CD4-positive, alpha-beta T cell (primary cell): Measurements from ENCODE around the gene CDC42EP3. TPM values are rescaled to one million over a fixed set of nuclear protein-coding genes. Genes with fewer than 3 reads are reported as not detected.
A peak's percentile ranks its signal among the peaks of the same experiment; 100 is the strongest.

Source experiments
- ATAC-seq: fragments of 200-7000 bp; cut with Tn5 transposase; one replicate; pipeline ENCODE4 v1.10.0; 2022; ENCODE audit warnings: mild to moderate bottlenecking; ENCODE audit not compliant: poor library complexity
- CTCF ChIA-PET: fragments of 350-600 bp; sonication (Branson Sonifier 250); formaldehyde crosslinking; loops from one replicate; lab custom pipeline; 2021; ENCODE audit warnings: antibody characterized with exemption, inconsistent platforms; lab: Charles Lee
- POLR2A ChIA-PET: fragments of 350-600 bp; sonication (Branson Sonifier 250); formaldehyde crosslinking; loops from one replicate; lab custom pipeline; 2021; ENCODE audit warnings: antibody characterized with exemption, inconsistent platforms; lab: Charles Lee
- DNase-seq, 14 experiments: peaks; one replicate each; pipeline ENCODE4 v3.0.0-alpha.2; 2013 to 2020; ENCODE audit warnings: mixed read lengths in 2 of 14
- H3K27ac ChIP-seq, 2 donors: one replicate each; pipeline versions ENCODE4 v1.5.1 to v1.7.0; 2013; ENCODE audit warnings: low read length in 2 of 2, low read depth in 1 of 2, mild to moderate bottlenecking in 1 of 2
- H3K27me3 ChIP-seq, 2 experiments: 1 replicate in 1 of 2; 2 replicates in 1 of 2; pipeline versions ENCODE4 v1.6.1 to v1.7.0; 2013; ENCODE audit warnings: low read length in 2 of 2, control low read depth in 1 of 2, mild to moderate bottlenecking in 1 of 2, moderate library complexity in 1 of 2; ENCODE audit not compliant: insufficient read depth in 2 of 2, control insufficient read depth in 1 of 2
- H3K36me3 ChIP-seq: one replicate; pipeline ENCODE4 v1.6.1; 2013; ENCODE audit warnings: low read length, control low read depth; ENCODE audit not compliant: insufficient read depth
- H3K4me1 ChIP-seq: one replicate; pipeline ENCODE4 v1.6.1; 2013; ENCODE audit warnings: low read length, control low read depth; ENCODE audit not compliant: insufficient read depth
- H3K4me3 ChIP-seq: one replicate; pipeline ENCODE4 v1.5.1; 2013; ENCODE audit warnings: mild to moderate bottlenecking, low read length, moderate library complexity
- H3K9me3 ChIP-seq, 2 experiments: 1 replicate in 1 of 2; 2 replicates in 1 of 2; pipeline versions ENCODE4 v1.6.1 to v1.7.0; 2013; ENCODE audit warnings: low read length in 2 of 2, mild to moderate bottlenecking in 2 of 2, control low read depth in 1 of 2, moderate library complexity in 1 of 2; ENCODE audit not compliant: control insufficient read depth in 1 of 2, insufficient read depth in 1 of 2
- H3K27ac Mint-ChIP-seq: one replicate; pipeline ENCODE4 v1.8.0; 2020; ENCODE audit warnings: mixed read lengths
- H3K27me3 Mint-ChIP-seq: one replicate; pipeline ENCODE4 v1.8.0; 2021; ENCODE audit warnings: mixed read lengths
- H3K36me3 Mint-ChIP-seq: one replicate; pipeline ENCODE4 v1.8.0; 2021; ENCODE audit warnings: low read depth, mixed read lengths
- H3K4me1 Mint-ChIP-seq: one replicate; pipeline ENCODE4 v1.8.0; 2021; ENCODE audit warnings: low read depth, mixed read lengths
- H3K4me3 Mint-ChIP-seq: one replicate; pipeline ENCODE4 v1.8.0; 2020; ENCODE audit warnings: mild to moderate bottlenecking, mixed read lengths
- H3K9me3 Mint-ChIP-seq: one replicate; pipeline ENCODE4 v1.8.0; 2020; ENCODE audit warnings: mixed read lengths
- intact Hi-C, 2 experiments: fragments of 100-400 bp; cut with DNase I in 1 of 2; cut with micrococcal nuclease in 1 of 2; formaldehyde crosslinking; loops; one replicate each; pipeline versions ENCODE4 v1.15.1 to v1.9.0; 2023 to 2025; cut with DNase I, micrococcal nuclease
- total RNA-seq, 174 experiments: library from RNA in 2 of 174; stranded (reverse) in 2 of 174; gene quantifications; one replicate each; pipeline ENCODE4 v1.2.3 and lab custom pipeline; 2021 to 2026
- TF ChIP-seq, protein P1 (sequence below): fragments of 200-600 bp; IDR thresholded peaks from one replicate; pipeline ENCODE4 v1.8.0; 2022; ENCODE audit warnings: antibody characterized with exemption, mild to moderate bottlenecking

CDC42EP3 gene
- total RNA-seq, 2 experiments from 2014 or later: 20.6 to 24.1 TPM

DNA sequence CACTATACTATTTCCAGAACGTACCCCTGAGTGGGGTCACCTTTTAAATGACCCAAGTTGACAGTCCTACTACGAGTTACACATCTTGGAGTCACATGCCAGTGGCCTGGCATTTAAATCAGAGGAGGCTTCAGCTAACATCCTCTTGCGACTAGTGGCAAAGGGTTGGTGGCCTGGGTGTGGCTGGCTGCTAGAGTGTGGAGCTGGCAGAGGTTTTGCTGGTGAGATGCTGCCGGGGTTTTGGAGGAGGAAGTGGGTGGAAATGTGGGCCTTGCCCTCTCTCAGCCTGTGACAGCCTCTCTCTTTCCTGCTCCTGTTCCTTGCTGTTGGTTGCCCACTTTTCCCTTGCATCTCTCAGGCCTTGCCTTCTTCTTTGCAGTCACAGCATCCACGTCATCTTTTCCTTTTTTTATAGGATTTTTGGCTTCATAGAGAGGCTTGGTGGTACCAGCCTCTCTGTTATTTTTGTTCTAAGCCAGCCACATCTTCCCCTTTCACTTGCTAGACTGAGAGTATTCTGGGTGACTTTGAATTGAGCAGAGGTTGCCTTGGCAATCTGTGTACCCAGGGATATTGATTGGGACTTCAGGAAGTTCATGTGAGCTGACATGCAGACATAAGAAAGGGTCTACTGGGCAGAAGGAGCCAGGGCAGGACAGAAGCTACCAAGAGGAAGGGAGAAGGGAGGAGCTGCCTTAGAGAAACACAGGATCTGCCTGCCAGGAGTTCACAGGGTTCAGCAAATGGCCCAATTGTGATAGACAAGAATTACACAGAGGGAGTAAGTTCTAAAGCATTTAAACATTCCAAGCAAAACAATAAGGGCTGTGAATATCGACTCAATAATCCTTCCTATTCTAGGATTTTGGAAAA lies 55.4 kb downstream of the CDC42EP3 start:
- TF ChIP-seq, protein P1, sequence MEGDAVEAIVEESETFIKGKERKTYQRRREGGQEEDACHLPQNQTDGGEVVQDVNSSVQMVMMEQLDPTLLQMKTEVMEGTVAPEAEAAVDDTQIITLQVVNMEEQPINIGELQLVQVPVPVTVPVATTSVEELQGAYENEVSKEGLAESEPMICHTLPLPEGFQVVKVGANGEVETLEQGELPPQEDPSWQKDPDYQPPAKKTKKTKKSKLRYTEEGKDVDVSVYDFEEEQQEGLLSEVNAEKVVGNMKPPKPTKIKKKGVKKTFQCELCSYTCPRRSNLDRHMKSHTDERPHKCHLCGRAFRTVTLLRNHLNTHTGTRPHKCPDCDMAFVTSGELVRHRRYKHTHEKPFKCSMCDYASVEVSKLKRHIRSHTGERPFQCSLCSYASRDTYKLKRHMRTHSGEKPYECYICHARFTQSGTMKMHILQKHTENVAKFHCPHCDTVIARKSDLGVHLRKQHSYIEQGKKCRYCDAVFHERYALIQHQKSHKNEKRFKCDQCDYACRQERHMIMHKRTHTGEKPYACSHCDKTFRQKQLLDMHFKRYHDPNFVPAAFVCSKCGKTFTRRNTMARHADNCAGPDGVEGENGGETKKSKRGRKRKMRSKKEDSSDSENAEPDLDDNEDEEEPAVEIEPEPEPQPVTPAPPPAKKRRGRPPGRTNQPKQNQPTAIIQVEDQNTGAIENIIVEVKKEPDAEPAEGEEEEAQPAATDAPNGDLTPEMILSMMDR: no peak
- Histone ChIP-seq H3K36me3 (peaks cover 5% of the 10 kb centered on the region), H3K27ac (peak overlapping the region; percentile 48 to 74), H3K27me3 (no peaks in the 10 kb centered on the region), H3K4me1 (peaks cover 52% of the 10 kb centered on the region), H3K4me3 (no peak overlapping the region), H3K9me3 (no peaks in the 10 kb centered on the region)
- H3K27me3 Mint-ChIP-seq: no peaks in the 10 kb centered on the region
- no peaks in the 10 kb centered on the region for H3K9me3 Mint-ChIP-seq
- ATAC-seq (peak; percentile 96), DNase-seq (peak; percentile 48 to 92 (median 66))
- peak overlapping the region; percentile 79 for H3K27ac Mint-ChIP-seq
- CTCF ChIA-PET: interaction anchor here (1.0 to 1.6 kb wide), 3 partner anchors 9 to 201 kb away, joined by 3 to 5 read pairs (median 3); no protein-coding TSS in a partner anchor
- intact Hi-C loops: loop anchor here in 1 of 2 experiments (1.0 kb wide), 2 partner anchors 10 to 17 kb away; no protein-coding TSS in a partner anchor
- H3K4me3 Mint-ChIP-seq: peak overlapping the region; percentile 32
- H3K4me1 Mint-ChIP-seq: peaks cover 65% of the 10 kb centered on the region
- POLR2A ChIA-PET: interaction anchor here (0.6 to 3.8 kb wide), 15 partner anchors 9 to 202 kb away, joined by 3 to 67 read pairs (median 5); no protein-coding TSS in a partner anchor
- H3K36me3 Mint-ChIP-seq: no peaks in the 10 kb centered on the region

DNA sequence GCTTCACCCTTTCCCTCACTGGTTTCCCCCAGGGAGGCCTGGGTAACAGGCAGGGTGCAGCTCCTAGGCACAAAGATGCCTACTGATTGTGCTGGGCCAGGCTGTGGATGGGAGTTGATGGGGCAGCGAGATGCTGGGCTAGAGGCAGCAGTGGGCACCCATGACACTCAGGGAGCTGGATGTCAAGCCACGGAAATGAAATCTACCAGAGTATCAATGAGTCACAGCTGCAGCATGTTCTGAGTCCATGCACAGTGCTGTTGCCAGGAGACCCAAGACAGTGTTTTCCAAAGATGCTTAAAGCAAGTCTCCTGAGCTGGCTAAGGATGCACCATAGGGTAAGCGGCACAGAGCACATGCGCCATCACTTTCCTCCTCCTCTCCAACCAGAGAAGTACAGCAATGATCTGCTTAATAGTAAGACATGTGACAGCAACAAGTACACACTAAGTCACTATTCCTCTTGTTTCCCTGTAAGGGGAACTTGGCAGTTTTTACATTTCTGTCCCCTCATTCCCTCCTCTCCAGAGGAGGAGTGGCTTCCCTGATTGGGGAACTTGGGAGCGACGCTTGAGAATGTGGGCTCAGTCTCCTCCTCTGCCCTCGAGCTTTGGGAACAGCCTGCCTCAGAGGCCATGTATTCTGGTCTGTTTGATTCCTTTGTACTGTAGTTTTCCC lies 57.2 kb downstream of the CDC42EP3 start:
- ChIA-PET CTCF (interaction anchor here (1.7 kb wide), 1 partner anchor 34 kb away, joined by 4 read pairs; no protein-coding TSS in a partner anchor), POLR2A (interaction anchor here (0.6 to 3.8 kb wide), 6 partner anchors 11 to 61 kb away, joined by 3 to 67 read pairs (median 4); no protein-coding TSS in a partner anchor)
- Histone ChIP-seq H3K36me3 (peaks cover 5% of the 10 kb centered on the region), H3K4me1 (peaks cover 45% of the 10 kb centered on the region), H3K27me3 (no peaks in the 10 kb centered on the region), H3K9me3 (no peaks in the 10 kb centered on the region), H3K4me3 (no peak overlapping the region), H3K27ac (peak overlapping the region in 1 of 2 donors; percentile 74)
- Mint-ChIP-seq H3K27me3 (no peaks in the 10 kb centered on the region), H3K36me3 (no peaks in the 10 kb centered on the region), H3K9me3 (no peaks in the 10 kb centered on the region), H3K4me3 (no peak overlapping the region), H3K27ac (peak overlapping the region; percentile 79), H3K4me1 (peaks cover 56% of the 10 kb centered on the region)
- DNase-seq (peak in 1 of 14 experiments; percentile 49), ATAC-seq (no peak)
- TF ChIP-seq, protein P1: no peak
- intact Hi-C loops: no loop called here

DNA sequence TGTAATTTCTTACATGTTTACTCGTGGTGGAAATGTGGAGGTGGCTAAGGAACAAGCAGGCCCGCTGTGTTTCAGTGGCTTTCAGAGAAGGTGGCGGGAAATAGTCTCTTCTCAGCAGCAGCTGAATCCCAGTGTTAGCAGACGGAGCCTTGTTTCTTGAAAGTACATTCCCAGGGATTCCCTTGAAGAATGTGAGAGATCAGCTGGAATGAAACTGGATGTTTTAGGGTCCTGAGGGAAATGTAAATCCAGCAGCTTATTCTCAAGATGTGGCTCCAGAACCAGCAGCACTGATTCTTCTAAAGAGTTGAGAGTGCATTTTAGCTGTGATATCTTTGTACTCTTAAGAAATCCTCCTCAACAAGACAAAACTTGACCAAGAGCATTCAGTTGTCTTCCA lies 59.1 kb downstream of the CDC42EP3 start:
- Mint-ChIP-seq H3K4me1 (peaks cover 43% of the 10 kb centered on the region), H3K27me3 (no peaks in the 10 kb centered on the region), H3K4me3 (no peak overlapping the region), H3K9me3 (no peaks in the 10 kb centered on the region), H3K36me3 (peaks cover 8% of the 10 kb centered on the region), H3K27ac (peak overlapping the region; percentile 9)
- ChIA-PET POLR2A (no interaction called here), CTCF (no interaction called here)
- TF ChIP-seq, protein P1: no peak
- intact Hi-C loops: no loop called here
- Histone ChIP-seq H3K27ac (no peak overlapping the region), H3K4me3 (no peak overlapping the region), H3K4me1 (peaks cover 36% of the 10 kb centered on the region), H3K27me3 (no peaks in the 10 kb centered on the region), H3K9me3 (no peaks in the 10 kb centered on the region), H3K36me3 (peaks cover 5% of the 10 kb centered on the region)
- no peak for DNase-seq
- ATAC-seq: no peak
